ENCODE data around the gene FGFR4.

- no peak for TF ChIP-seq EP300 (IDR thresholded peaks at IDR 0.05)
- peak in 1 of 3 experiments; percentile 15 for TF ChIP-seq CTCF (IDR thresholded peaks at IDR 0.05)
- no peak for TF ChIP-seq POLR2AphosphoS5 (IDR thresholded peaks at IDR 0.05)
Measured at GRCh38 chr5:177133096-177133852, 46.6 kb downstream of the FGFR4 start, which contains the start of gene NSD1.

Measured in esophagus muscularis mucosa (tissue), 4 donors.